T47D (cell line): ENCODE data around the gene C11orf68.
"Not testable (repeated sequence)": the region's sequence is repeated elsewhere in the genome, so short reads cannot be mapped to it uniquely, and the experiment has no call there.

ENCODE experiments used
- DNase-seq, 2 experiments: peaks; one replicate each; pipeline versions ENCODE4 v3.0.0 to v3.0.0-alpha.2; 2011 to 2012; ENCODE audit warnings: low read depth in 1 of 2, low spot score in 1 of 2
- JUND ChIP-seq: IDR thresholded peaks from 2 replicates; pipeline ENCODE4 v1.6.1; 2012; ENCODE audit warnings: low read depth
- in situ Hi-C: cut with HindIII; loops from 2 replicates; pipeline ENCODE4 v1.10.0; 2016; ENCODE audit warnings: low sequenced_read_pairs, low pct_unique_long_range_greater_than_20kb

The C11orf68 gene

GRCh38 chr11:65899356-65900124 lies 19.3 kb downstream of the C11orf68 start:
- DNase-seq = no peak
- no peak for TF ChIP-seq JUND
- in situ Hi-C loops = no loop called here

GRCh38 chr11:65898656-65899355 lies 20.1 kb downstream of the C11orf68 start:
- in situ Hi-C loops = no loop called here
- TF ChIP-seq JUND = no peak
- no peak for DNase-seq

- no peak for TF ChIP-seq JUND
- in situ Hi-C loops = no loop called here
- DNase-seq = no peak
Observed at GRCh38 chr11:65897020-65897471, 21.8 kb downstream of the C11orf68 start.

GRCh38 chr11:65896034-65896999 lies 22.5 kb downstream of the C11orf68 start:
- DNase-seq = no peak
- no peak for TF ChIP-seq JUND
- in situ Hi-C loops = no loop called here

- no peak for DNase-seq
- in situ Hi-C loops = no loop called here
- no peak for TF ChIP-seq JUND
Observed at GRCh38 chr11:65895482-65895981, 23.3 kb downstream of the C11orf68 start.

GRCh38 chr11:65894034-65894591 lies 24.7 kb downstream of the C11orf68 start:
- no peak for TF ChIP-seq JUND
- in situ Hi-C loops = no loop called here
- no peak for DNase-seq

- DNase-seq = no peak
- TF ChIP-seq JUND = no peak
- in situ Hi-C loops = no loop called here
Observed at GRCh38 chr11:65892661-65893317, 26.1 kb downstream of the C11orf68 start.

GRCh38 chr11:65892137-65892540 lies 26.7 kb downstream of the C11orf68 start:
- DNase-seq, in situ Hi-C loops: not testable (repeated sequence)

- TF ChIP-seq JUND = no peak
- no peak for DNase-seq
- in situ Hi-C loops = no loop called here
Observed at GRCh38 chr11:65891219-65892136, 27.4 kb downstream of the C11orf68 start.

GRCh38 chr11:65890324-65891218 lies 28.3 kb downstream of the C11orf68 start, which contains the start of gene CCDC85B:
TSS of gene CCDC85B (plus strand) at chr11:65890673. CDS start at chr11:65890784, 111 bp downstream.
- TF ChIP-seq JUND = no peak
- DNase-seq = peak; percentile 97 to 99
- in situ Hi-C loops = no loop called here
